ENCODE results near the gene PRR12. TPM values are rescaled to one million over a fixed set of nuclear protein-coding genes. Genes with fewer than 3 reads are reported as not detected.

Gene PRR12
- total RNA-seq, 1 donor from 2014 or later, result 2.4 TPM

GRCh38 chr19:49566302-49566701, 24.7 kb upstream of the PRR12 start:
- DNase-seq, result no peak

GRCh38 chr19:49567861-49568441, 23.0 kb upstream of the PRR12 start:
- DNase-seq, result no peak

- DNase-seq, result peak; percentile 94
These were observed 20.7 kb upstream of the PRR12 start for GRCh38 chr19:49570138-49570856.

- DNase-seq, result peak; percentile 36
These were observed 19.8 kb upstream of the PRR12 start for GRCh38 chr19:49570997-49571676.

GRCh38 chr19:49573009-49573408, 18.0 kb upstream of the PRR12 start:
- no peak for DNase-seq

GRCh38 chr19:49573425-49573824, 17.6 kb upstream of the PRR12 start:
- DNase-seq, result no peak

GRCh38 chr19:49574206-49574755, 16.7 kb upstream of the PRR12 start:
- no peak for DNase-seq

GRCh38 chr19:49579193-49579592, 11.8 kb upstream of the PRR12 start:
- DNase-seq, result no peak

- DNase-seq, result peak; percentile 38
These were observed 11.1 kb upstream of the PRR12 start for GRCh38 chr19:49579947-49580263.

- peak; percentile 96 for DNase-seq
These were observed 10.5 kb upstream of the PRR12 start, which contains the start of gene NOSIP for GRCh38 chr19:49580264-49581006. TSS of gene NOSIP (minus strand) at chr19:49580556. CDS start at chr19:49560691, 19,865 bp downstream.

- no peak for DNase-seq
These were observed 9.9 kb upstream of the PRR12 start, which contains the start of gene PRRG2 for GRCh38 chr19:49581007-49581508. TSS of gene PRRG2 (plus strand) at chr19:49581316. CDS start at chr19:49583220, 1,904 bp downstream.

GRCh38 chr19:49583239-49583638, 7.7 kb upstream of the PRR12 start:
- no peak for DNase-seq

- DNase-seq, result no peak
These were observed 6.0 kb upstream of the PRR12 start for GRCh38 chr19:49585023-49585422.

GRCh38 chr19:49587227-49587626, 3.8 kb upstream of the PRR12 start:
- no peak for DNase-seq

GRCh38 chr19:49588365-49589122, 2.4 kb upstream of the PRR12 start:
- DNase-seq, result no peak

- no peak for DNase-seq
These were observed 1.5 kb upstream of the PRR12 start for GRCh38 chr19:49589502-49589905.

- peak; percentile 96 for DNase-seq
These were observed 661 bp upstream of the PRR12 start for GRCh38 chr19:49590071-49590970.

- peak; percentile 48 for DNase-seq
These were observed 926 bp downstream of the PRR12 start for GRCh38 chr19:49591731-49592485.

GRCh38 chr19:49592486-49593232, 1.7 kb downstream of the PRR12 start:
- no peak for DNase-seq

Measured in dermis blood vessel endothelial cell (primary cell).